Astrocyte (in vitro differentiated cells and primary cell): ENCODE measurements around the gene NFAT5. TPM values are rescaled to one million over a fixed set of nuclear protein-coding genes. Genes with fewer than 3 reads are reported as not detected.

ENCODE experiments used
- DNase-seq: peaks from one replicate; pipeline ENCODE4 v3.0.0-alpha.2; 2010; ENCODE audit warnings: low read depth
- FAIRE-seq: peaks from 2 replicates; lab custom pipeline; 2011; peaks lifted over from hg19 to GRCh38; lab: Jason Lieb, UNC
- H2AFZ ChIP-seq: 2 replicates; pipeline ENCODE4 v1.6.0; 2012; ENCODE audit warnings: low read depth, low read length, inconsistent platforms
- H3K27ac ChIP-seq: 2 replicates; pipeline ENCODE4 v1.5.1; 2011; ENCODE audit warnings: low read depth, low read length, inconsistent platforms
- H3K27me3 ChIP-seq: 2 replicates; pipeline ENCODE4 v1.6.0; 2011; ENCODE audit warnings: low read length, inconsistent platforms; ENCODE audit not compliant: insufficient read depth
- H3K36me3 ChIP-seq: 2 replicates; pipeline ENCODE4 v1.5.1; 2011; ENCODE audit warnings: low read length, inconsistent platforms; ENCODE audit not compliant: insufficient read depth
- H3K4me1 ChIP-seq: 2 replicates; pipeline ENCODE4 v1.5.1; 2011; ENCODE audit warnings: low read length, inconsistent platforms; ENCODE audit not compliant: insufficient read depth
- H3K4me2 ChIP-seq: 2 replicates; pipeline ENCODE4 v1.6.0; 2012; ENCODE audit warnings: low read length, inconsistent platforms
- H3K4me3 ChIP-seq: 2 replicates; pipeline ENCODE4 v1.5.1; 2011; ENCODE audit warnings: low read depth, mild to moderate bottlenecking, low read length, inconsistent platforms; ENCODE audit not compliant: insufficient read depth
- H3K79me2 ChIP-seq: 2 replicates; pipeline ENCODE4 v1.6.0; 2012; ENCODE audit warnings: mild to moderate bottlenecking, low read length, inconsistent platforms; ENCODE audit not compliant: insufficient read depth
- H3K9ac ChIP-seq: 2 replicates; pipeline ENCODE4 v1.6.0; 2012; ENCODE audit warnings: mild to moderate bottlenecking, low read length, inconsistent platforms
- H3K9me3 ChIP-seq: 2 replicates; pipeline ENCODE4 v1.5.1; 2012; ENCODE audit warnings: low read depth, mild to moderate bottlenecking, low read length, inconsistent platforms; ENCODE audit not compliant: insufficient read depth
- H4K20me1 ChIP-seq: 2 replicates; pipeline ENCODE4 v1.6.0; 2012; ENCODE audit warnings: low read length, inconsistent platforms; ENCODE audit not compliant: insufficient read depth
- H3K27ac Mint-ChIP-seq: one replicate; pipeline ENCODE4 v1.8.0; 2021; ENCODE audit warnings: mild to moderate bottlenecking, mixed read lengths; ENCODE audit not compliant: unreplicated experiment
- H3K27me3 Mint-ChIP-seq: one replicate; pipeline ENCODE4 v1.8.0; 2021; ENCODE audit warnings: low read depth, mixed read lengths; ENCODE audit not compliant: unreplicated experiment
- H3K36me3 Mint-ChIP-seq: one replicate; pipeline ENCODE4 v1.8.0; 2021; ENCODE audit warnings: low read depth, mixed read lengths; ENCODE audit not compliant: unreplicated experiment
- H3K4me1 Mint-ChIP-seq: one replicate; pipeline ENCODE4 v1.8.0; 2021; ENCODE audit warnings: low read depth, mixed read lengths; ENCODE audit not compliant: unreplicated experiment
- H3K4me3 Mint-ChIP-seq: one replicate; pipeline ENCODE4 v1.8.0; 2021; ENCODE audit warnings: mild to moderate bottlenecking, moderate library complexity, mixed read lengths; ENCODE audit not compliant: unreplicated experiment
- H3K9me3 Mint-ChIP-seq: one replicate; pipeline ENCODE4 v1.8.0; 2021; ENCODE audit warnings: mild to moderate bottlenecking, mixed read lengths; ENCODE audit not compliant: unreplicated experiment
- CTCF ChIP-seq: IDR thresholded peaks from 2 replicates; pipeline ENCODE4 v1.5.1; 2011; ENCODE audit warnings: low read depth, mild to moderate bottlenecking, inconsistent platforms, low read length, moderate library complexity; ENCODE audit not compliant: insufficient read depth
- EZH2 ChIP-seq: IDR thresholded peaks from 2 replicates; pipeline ENCODE4 v1.6.1; 2012; ENCODE audit warnings: mild to moderate bottlenecking, low read length, inconsistent platforms; ENCODE audit not compliant: insufficient read depth
- total RNA-seq: library from RNA; stranded (reverse); gene quantifications from 2 replicates; pipeline ENCODE4 v1.2.1, GENCODE V29; 2021

The NFAT5 gene
- total RNA-seq, 1 donor from 2014 or later = 96.2 TPM

GRCh38 chr16:69566240-69566980 lies 644 bp downstream of the NFAT5 start:
- Mint-ChIP-seq H3K36me3 (peaks cover 3% of the 10 kb centered on the region), H3K27ac (peak overlapping the region; percentile 97), H3K9me3 (no peaks in the 10 kb centered on the region), H3K4me3 (peak overlapping the region; percentile 100), H3K4me1 (peaks cover 10% of the 10 kb centered on the region), H3K27me3 (no peaks in the 10 kb centered on the region)
- Histone ChIP-seq H4K20me1 (peaks cover 34% of the 10 kb centered on the region), H2AFZ (peak overlapping the region; percentile 76), H3K9ac (peak overlapping the region; percentile 98), H3K4me3 (peak overlapping the region; percentile 84), H3K27ac (peak overlapping the region; percentile 94), H3K9me3 (no peaks in the 10 kb centered on the region), H3K36me3 (peaks cover 3% of the 10 kb centered on the region), H3K4me1 (peaks cover 24% of the 10 kb centered on the region), H3K27me3 (no peaks in the 10 kb centered on the region), H3K4me2 (peak overlapping the region; percentile 90), H3K79me2 (peaks cover 58% of the 10 kb centered on the region)
- FAIRE-seq (no peak), DNase-seq (peak; percentile 61)
- TF ChIP-seq CTCF (no peak), EZH2 (no peak)

- TF ChIP-seq CTCF = peak; percentile 2
- no peak for TF ChIP-seq EZH2
- Histone ChIP-seq H3K9ac (peak overlapping the region; percentile 98), H3K27ac (peak overlapping the region; percentile 94), H3K4me3 (peak overlapping the region; percentile 84), H3K4me2 (peak overlapping the region; percentile 90), H3K4me1 (peaks cover 24% of the 10 kb centered on the region), H3K27me3 (no peaks in the 10 kb centered on the region), H4K20me1 (peaks cover 35% of the 10 kb centered on the region), H3K79me2 (peaks cover 63% of the 10 kb centered on the region), H2AFZ (peak overlapping the region; percentile 38), H3K9me3 (no peaks in the 10 kb centered on the region), H3K36me3 (peaks cover 3% of the 10 kb centered on the region)
- Mint-ChIP-seq H3K36me3 (peaks cover 3% of the 10 kb centered on the region), H3K27me3 (no peaks in the 10 kb centered on the region), H3K27ac (peak overlapping the region; percentile 97), H3K4me3 (peak overlapping the region; percentile 100), H3K4me1 (peaks cover 10% of the 10 kb centered on the region), H3K9me3 (no peaks in the 10 kb centered on the region)
- FAIRE-seq (no peak), DNase-seq (peak; percentile 32)
These were observed 1.4 kb downstream of the NFAT5 start for GRCh38 chr16:69566981-69567680.
